Measurements from ENCODE around the gene SCAPER. TPM values are rescaled to one million over a fixed set of nuclear protein-coding genes. Genes with fewer than 3 reads are reported as not detected.

SCAPER gene
- total RNA-seq, 1 donor from 2014 or later = 78.1 TPM

GRCh38 chr15:76337059-76337695 is 568.0 kb downstream of the SCAPER start:
- DNase-seq (ENCODE audit: low spot score in 2 of 2) = no peak
- H3K9me3 ChIP-seq = no peaks in the 10 kb centered on the region
- intact Hi-C loops (cut with DNase I) = no loop called here

DNA sequence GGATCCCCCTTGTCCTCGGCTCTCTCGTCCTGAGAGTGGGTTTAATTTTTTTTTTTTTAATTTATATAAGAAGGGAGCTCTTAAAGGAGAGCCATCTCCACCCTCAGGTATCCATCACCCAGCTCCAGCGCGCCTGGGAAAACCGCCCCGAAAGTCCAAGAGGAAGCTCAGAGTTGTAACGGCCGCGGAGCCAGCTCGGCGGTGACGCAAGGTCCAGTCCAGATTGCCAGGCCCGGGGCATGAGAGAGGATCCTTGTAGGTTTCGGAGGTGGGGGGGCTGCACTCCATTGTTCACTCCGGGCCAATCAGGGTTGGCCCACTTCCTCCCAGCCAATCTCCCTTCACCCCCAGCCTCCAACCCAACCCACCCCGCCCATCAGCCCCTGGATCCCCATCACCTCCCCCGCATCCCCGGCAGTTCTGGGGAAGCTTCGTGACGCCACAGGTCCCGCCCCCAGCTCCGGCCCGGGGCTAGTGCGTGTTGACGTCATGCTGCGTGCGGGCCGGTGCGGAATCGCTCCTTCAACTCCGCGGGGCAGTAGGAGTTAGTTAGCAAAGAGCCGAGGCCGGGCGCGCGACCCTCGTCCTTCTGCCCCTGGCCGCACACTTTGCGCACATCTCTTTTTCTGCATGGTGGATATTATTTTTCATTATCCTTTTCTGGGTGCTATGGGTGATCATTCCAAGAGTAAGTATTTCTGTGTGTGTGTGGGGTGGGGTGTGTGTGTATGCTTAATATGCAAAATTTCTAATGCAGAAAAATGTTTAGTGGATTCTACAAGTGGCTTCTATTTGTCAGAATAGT is 568.7 kb downstream of the SCAPER start, which contains the start of gene ISL2:
Gene ISL2, plus strand, starts transcription at position 520 of the 805 bp plus-strand sequence. Its CDS starts 111 bp downstream, at position 631.
- no peak for TF ChIP-seq CTCF (IDR thresholded peaks at IDR 0.05)
- DNase-seq (ENCODE audit: low spot score in 2 of 2) = no peak
- intact Hi-C loops (cut with DNase I) = no loop called here
- peak within 1 kb of the TSS in 1 of 2 donors; percentile 18 for H3K4me3 ChIP-seq
- peaks cover 59% of the 10 kb centered on the region for H3K27me3 ChIP-seq
- H3K27ac ChIP-seq = no peak within 1 kb of the TSS
- H3K36me3 ChIP-seq = no peaks in the 10 kb centered on the region
- peaks cover 17 to 35% of the 10 kb centered on the region in 2 donors for H3K4me1 ChIP-seq
- H3K9me3 ChIP-seq = no peaks in the 10 kb centered on the region

More at GRCh38 chr15:76337059-76337695, 568.0 kb downstream of the SCAPER start:
- no peak overlapping the region for H3K27ac ChIP-seq
- H3K4me1 ChIP-seq = peaks cover 17 to 42% of the 10 kb centered on the region in 2 donors
- H3K36me3 ChIP-seq = no peaks in the 10 kb centered on the region
- no peak for TF ChIP-seq CTCF (IDR thresholded peaks at IDR 0.05)
- no peak overlapping the region for H3K4me3 ChIP-seq
- peaks cover 59% of the 10 kb centered on the region for H3K27me3 ChIP-seq

DNA sequence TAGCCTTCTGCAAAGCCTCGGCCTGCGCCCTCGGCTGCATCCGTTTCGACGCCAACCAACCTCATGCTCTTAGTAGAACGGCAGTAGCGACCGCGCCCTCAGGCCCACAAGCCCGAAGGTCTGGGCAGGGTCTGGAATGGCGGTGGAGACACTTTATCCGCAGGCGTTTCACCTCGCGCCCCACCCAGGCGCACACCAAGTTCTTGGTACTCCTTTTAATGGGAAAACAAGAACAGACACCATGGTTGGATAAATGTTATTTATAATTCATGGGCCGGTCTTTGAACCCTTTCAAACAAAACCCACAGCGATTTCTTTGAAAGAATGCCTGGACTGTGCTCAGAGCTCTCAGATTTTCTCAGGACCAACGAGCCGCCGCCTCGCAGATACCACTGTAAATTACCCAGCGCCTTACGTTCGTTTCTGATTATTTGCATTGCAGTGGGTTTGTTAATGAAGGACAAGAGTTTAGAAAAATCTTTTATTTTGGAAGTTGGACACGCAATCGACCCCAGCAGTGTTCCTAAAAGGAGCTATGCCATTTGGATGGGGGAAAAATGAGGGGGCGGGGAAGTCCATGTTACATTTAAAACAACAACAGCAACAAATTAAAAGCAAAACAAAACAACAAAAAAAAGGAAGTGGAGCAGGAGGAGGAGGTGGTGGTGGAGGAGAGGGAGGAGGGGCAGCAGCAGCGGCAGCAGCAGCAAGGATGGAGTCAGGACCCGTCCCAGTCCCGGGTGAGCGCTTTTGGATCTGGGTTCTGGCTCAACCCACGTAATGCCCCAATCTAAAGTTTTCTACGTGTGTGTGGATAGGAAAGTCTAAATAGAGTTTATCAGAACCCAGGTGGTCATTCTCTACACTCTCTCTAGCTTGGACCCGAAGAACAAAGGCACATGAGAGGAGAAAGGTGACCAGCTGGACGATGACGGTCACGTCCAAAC is 569.6 kb downstream of the SCAPER start:
- intact Hi-C loops (cut with DNase I) = no loop called here
- Histone ChIP-seq H3K36me3 (no peaks in the 10 kb centered on the region), H3K4me3 (no peak overlapping the region)

DNA sequence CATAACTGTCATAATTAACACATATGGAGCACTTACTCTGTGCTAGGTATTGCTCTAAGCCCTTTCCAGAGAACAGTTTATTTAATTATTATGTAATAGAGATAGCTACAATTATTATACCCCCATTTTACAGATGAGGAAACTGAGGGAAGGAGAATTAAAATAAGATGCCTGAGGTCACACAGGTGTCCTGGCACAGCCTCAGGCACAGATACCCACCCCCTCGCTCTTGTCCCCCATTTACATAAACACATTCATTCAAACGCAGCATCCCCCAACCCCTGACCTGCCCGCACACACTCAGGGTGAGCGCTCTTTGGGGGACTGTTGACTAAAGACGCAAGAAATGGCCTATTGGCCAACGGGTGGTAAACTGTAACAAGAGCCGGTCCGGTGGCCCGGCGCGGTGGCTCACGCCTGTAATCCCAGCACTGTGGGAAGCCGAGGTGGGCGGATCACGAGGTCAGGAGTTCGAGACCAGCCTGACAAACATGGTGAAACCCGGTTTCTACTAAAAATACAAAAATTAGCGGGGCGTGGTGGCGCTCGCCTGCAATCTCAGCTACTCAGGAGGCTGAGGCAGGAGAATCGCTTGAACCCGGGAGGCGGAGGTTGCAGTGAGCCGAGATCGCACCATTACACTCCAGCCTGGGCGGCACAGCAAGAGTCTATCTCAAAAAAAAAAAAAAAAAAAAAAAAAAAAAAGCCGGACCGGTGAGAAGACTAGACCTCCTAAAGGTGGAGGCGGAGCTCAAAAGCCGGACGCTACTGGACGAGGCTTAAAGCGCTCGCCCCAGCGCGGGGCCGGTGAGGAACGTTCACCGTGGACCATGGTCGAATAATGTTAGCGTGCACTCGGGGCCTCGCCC is 570.5 kb downstream of the SCAPER start:
- Histone ChIP-seq H3K4me1 (peaks cover 5 to 17% of the 10 kb centered on the region in 2 donors), H3K27ac (no peak overlapping the region), H3K4me3 (no peak overlapping the region), H3K36me3 (no peaks in the 10 kb centered on the region), H3K9me3 (no peaks in the 10 kb centered on the region), H3K27me3 (peaks cover 44% of the 10 kb centered on the region)
- TF ChIP-seq CTCF (IDR thresholded peaks at IDR 0.05) = no peak
- intact Hi-C loops (cut with DNase I) = no loop called here
- DNase-seq (ENCODE audit: low spot score in 2 of 2) = no peak

More for the DNA sequence above, 569.6 kb downstream of the SCAPER start:
- Histone ChIP-seq H3K27me3 (peaks cover 52% of the 10 kb centered on the region), H3K9me3 (no peaks in the 10 kb centered on the region), H3K4me1 (peaks cover 13 to 26% of the 10 kb centered on the region in 2 donors), H3K27ac (no peak overlapping the region)
- TF ChIP-seq CTCF (IDR thresholded peaks at IDR 0.05) = no peak
- DNase-seq (ENCODE audit: low spot score in 2 of 2) = no peak
